Kasumi-1 (cell line): Measurements from ENCODE around the gene ADCY7.

Source experiments
- DNase-seq, 2 experiments: peaks; one replicate each; lab custom pipeline; 2025; lab: John Stamatoyannopoulos, UW

The ADCY7 gene

GRCh38 chr16:50313596-50314478, 47.5 kb downstream of the ADCY7 start:
- DNase-seq: peak; percentile 93

- no peak for DNase-seq
Observed at GRCh38 chr16:50314665-50315064, 48.3 kb downstream of the ADCY7 start.

GRCh38 chr16:50315346-50315997, 49.1 kb downstream of the ADCY7 start:
- DNase-seq: no peak

GRCh38 chr16:50316102-50316847, 49.9 kb downstream of the ADCY7 start:
- no peak for DNase-seq

GRCh38 chr16:50316848-50317630, 50.7 kb downstream of the ADCY7 start:
- DNase-seq: no peak

GRCh38 chr16:50318796-50319578, 52.6 kb downstream of the ADCY7 start:
- no peak for DNase-seq

GRCh38 chr16:50320310-50320709, 54.0 kb downstream of the ADCY7 start:
- DNase-seq: no peak

GRCh38 chr16:50322333-50322732, 56.0 kb downstream of the ADCY7 start:
- DNase-seq: no peak

GRCh38 chr16:50323335-50324011, 57.1 kb downstream of the ADCY7 start:
- DNase-seq: peak; percentile 27 to 42

- DNase-seq: no peak
Observed at GRCh38 chr16:50324345-50324744, 58.0 kb downstream of the ADCY7 start.

GRCh38 chr16:50326264-50326663, 59.9 kb downstream of the ADCY7 start:
- no peak for DNase-seq

- peak; percentile 56 to 72 for DNase-seq
Observed at GRCh38 chr16:50326835-50327465, 60.6 kb downstream of the ADCY7 start.

- DNase-seq: no peak
Observed at GRCh38 chr16:50329446-50330189, 63.3 kb downstream of the ADCY7 start.

GRCh38 chr16:50331570-50331969, 65.2 kb downstream of the ADCY7 start:
- no peak for DNase-seq

GRCh38 chr16:50332599-50332998, 66.2 kb downstream of the ADCY7 start:
- no peak for DNase-seq

GRCh38 chr16:50334106-50334975, 68.0 kb downstream of the ADCY7 start:
- no peak for DNase-seq

GRCh38 chr16:50335196-50335958, 69.0 kb downstream of the ADCY7 start:
- DNase-seq: no peak
